Ovary (tissue), 9 donors: ENCODE data around the gene CCDC7. TPM values are rescaled to one million over a fixed set of nuclear protein-coding genes. Genes with fewer than 3 reads are reported as not detected.

Source experiments
- DNase-seq, 5 donors: peaks; one replicate each; pipeline ENCODE4 v3.0.0-alpha.2; 2019 to 2020
- H3K27ac ChIP-seq, 2 donors: fragments of 200-600 bp; one replicate each; pipeline versions ENCODE4 v1.5.1 to v1.8.0; 2019 to 2022
- H3K27me3 ChIP-seq: fragments of 200-600 bp; one replicate; pipeline ENCODE4 v1.8.0; 2022
- H3K36me3 ChIP-seq: fragments of 200-600 bp; sonication (generic); one replicate; pipeline ENCODE4 v1.5.1; 2019
- H3K4me1 ChIP-seq: one replicate; pipeline ENCODE4 v1.8.1; 2013; ENCODE audit warnings: mild to moderate bottlenecking, moderate library complexity; ENCODE audit not compliant: insufficient read depth
- H3K4me3 ChIP-seq: fragments of 200-600 bp; sonication (generic); one replicate; pipeline ENCODE4 v1.5.1; 2017
- H3K9me3 ChIP-seq, 2 donors: fragments of 200-600 bp in 1 of 2; sonication (generic) in 1 of 2; one replicate each; pipeline versions ENCODE4 v1.5.1 to v1.8.1; 2013 to 2019; ENCODE audit warnings: mild to moderate bottlenecking in 1 of 2, moderate library complexity in 1 of 2
- CTCF ChIP-seq, 3 donors: fragments of 450-650 bp in 2 of 3; fragments of 200-600 bp in 1 of 3; IDR thresholded peaks; one replicate each; pipeline versions ENCODE4 v1.5.1 to v1.8.0; 2016 to 2022; ENCODE audit warnings: antibody characterized with exemption in 3 of 3, mild to moderate bottlenecking in 1 of 3
- EP300 ChIP-seq: sonication (generic); formaldehyde crosslinking; IDR thresholded peaks from one replicate; pipeline ENCODE4 v1.6.1; 2017; ENCODE audit warnings: antibody characterized with exemption
- POLR2A ChIP-seq: fragments of 450-650 bp; IDR thresholded peaks from one replicate; pipeline ENCODE4 v1.6.1; 2017; ENCODE audit warnings: antibody characterized with exemption, mild to moderate bottlenecking, moderate library complexity
- WGBS, 3 donors: extraction: QIAGEN DNeasy Blood & Tissue Kit in 1 of 3; methylation state at CpG; one replicate each; pipeline versions ENCODE4 v1.1.5 to v1.1.7; 2013 to 2017; 5-methylcytosine and 5-hydroxymethylcytosine counted together
- intact Hi-C, 4 donors: fragments of 100-400 bp; cut with DNase I; formaldehyde crosslinking; loops; one replicate each; pipeline versions ENCODE4 v1.11.0 to v1.15.1; 2022 to 2023
- polyA plus RNA-seq, 2 donors: library from polyadenylated mRNA; stranded (reverse); fragments of 200-250 nt in 1 of 2; fragments of 350-450 nt in 1 of 2; fragmentation: Illumina TruSeq in 1 of 2; extraction: RNeasy Lipid Tissue Mini Kit (QIAGEN cat#74804) in 1 of 2; gene quantifications; one replicate each; pipeline ENCODE4 v1.2.3, GENCODE V29; 2013 to 2014
- total RNA-seq, 7 donors: library from RNA; depleted of rRNA in 2 of 7; stranded (reverse); fragments of >200 nt in 2 of 7; fragmentation: NEBNext Ultra II Directional in 3 of 7; extraction: Animal tissue kit (Norgen Biotek cat#: 25700) in 3 of 7; gene quantifications; one replicate each; pipeline versions ENCODE4 v1.1.0 to v1.2.4, GENCODE V29; 2016 to 2023
- donor health status: DM: no; HTN: no; CAD: no; lungs with moderate emphysema.
- donor health status: DM: no; HTN: no; CAD: no.
- donor health status: Bipolar disorder and iron deficiency.
- donor health status: DM: yes; HTN: yes; CAD: no.
- donor health status: DM: no; HTN: no; CAD: no.
- donor health status: DM: yes; HTN: yes; CAD: no.

The CCDC7 gene
- total and polyA plus RNA-seq, 9 donors = 1.2 to 83.4 (median 47.2) TPM

DNA sequence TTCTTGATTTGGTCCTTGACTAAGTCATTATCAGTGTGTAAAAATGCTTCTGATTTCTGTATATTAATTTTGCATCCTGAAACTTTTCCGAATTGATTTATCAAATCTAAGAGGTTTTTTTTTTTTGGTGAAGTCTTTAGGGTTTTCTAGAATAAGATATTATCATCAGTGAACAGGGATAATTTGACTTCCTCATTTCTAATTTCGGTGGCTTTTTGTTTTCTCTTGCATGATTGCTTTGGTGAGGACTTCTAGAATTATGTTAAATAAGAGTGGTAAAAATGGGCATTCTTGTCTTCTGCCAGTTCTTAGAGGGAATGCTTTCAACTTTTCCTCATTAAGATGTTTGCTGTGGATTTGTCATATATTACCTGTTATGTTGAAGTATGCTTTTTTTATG, 170.5 kb downstream of the CCDC7 start:
- Histone ChIP-seq H3K27ac (no peak overlapping the region), H3K9me3 (no peaks in the 10 kb centered on the region), H3K4me3 (no peak overlapping the region), H3K4me1 (no peaks in the 10 kb centered on the region), H3K36me3 (no peaks in the 10 kb centered on the region), H3K27me3 (no peaks in the 10 kb centered on the region)
- TF ChIP-seq CTCF (IDR thresholded peaks at IDR 0.05) (no peak), POLR2A (no peak), EP300 (no peak)
- DNase-seq = no peak
- WGBS, 3 donors = 75 to 90% (median 86%) methylated on average over 2 of the region's 2 CpGs
- intact Hi-C loops = no loop called here

GRCh38 chr10:32618482-32618881, 172.5 kb downstream of the CCDC7 start:
- no peak for DNase-seq
- no peak overlapping the region for H3K4me3 ChIP-seq
- TF ChIP-seq POLR2A (no peak), CTCF (IDR thresholded peaks at IDR 0.05) (no peak), EP300 (no peak)
- no peaks in the 10 kb centered on the region for H3K4me1 ChIP-seq
- intact Hi-C loops = no loop called here
- H3K27ac ChIP-seq = no peak overlapping the region
- H3K36me3 ChIP-seq = no peaks in the 10 kb centered on the region
- H3K9me3 ChIP-seq = no peaks in the 10 kb centered on the region
- H3K27me3 ChIP-seq = no peaks in the 10 kb centered on the region

DNA sequence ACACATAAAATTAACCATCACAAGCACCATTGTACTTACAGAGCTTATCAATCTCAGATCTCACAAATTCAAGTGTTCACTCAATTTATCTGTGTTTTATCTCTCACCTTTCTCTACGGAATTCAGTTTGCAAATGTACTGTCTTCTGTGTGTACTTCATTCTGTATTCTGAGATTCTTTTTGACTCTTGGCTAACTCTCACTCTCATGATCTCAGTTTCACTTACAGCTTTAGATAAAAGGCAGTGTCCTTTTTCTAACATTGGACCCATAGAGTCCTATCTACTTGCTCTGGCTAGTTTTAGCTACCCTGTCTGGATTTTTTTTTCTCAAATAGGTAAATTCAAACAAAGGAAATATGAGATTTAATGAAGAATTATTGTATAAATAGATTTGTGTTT, 176.0 kb downstream of the CCDC7 start:
- intact Hi-C loops = no loop called here
- Histone ChIP-seq H3K27ac (no peak overlapping the region), H3K27me3 (no peaks in the 10 kb centered on the region), H3K36me3 (no peaks in the 10 kb centered on the region), H3K4me3 (no peak overlapping the region), H3K9me3 (no peaks in the 10 kb centered on the region), H3K4me1 (no peaks in the 10 kb centered on the region)
- DNase-seq = no peak
- no peak for TF ChIP-seq CTCF (IDR thresholded peaks at IDR 0.05)
- 0 to 100% (median 90%) methylated on average over 1 of the region's 1 CpG for WGBS, 3 donors

GRCh38 chr10:32622409-32622808, 176.5 kb downstream of the CCDC7 start:
- no peak for TF ChIP-seq POLR2A
- TF ChIP-seq EP300 = no peak
- no peak for TF ChIP-seq CTCF (IDR thresholded peaks at IDR 0.05)
- Histone ChIP-seq H3K4me3 (no peak overlapping the region), H3K9me3 (no peaks in the 10 kb centered on the region), H3K27me3 (no peaks in the 10 kb centered on the region), H3K4me1 (no peaks in the 10 kb centered on the region), H3K27ac (no peak overlapping the region), H3K36me3 (no peaks in the 10 kb centered on the region)
- WGBS, 3 donors = 89 to 94% (median 91%) methylated on average over 2 of the region's 2 CpGs
- intact Hi-C loops = no loop called here
- DNase-seq = no peak

DNA sequence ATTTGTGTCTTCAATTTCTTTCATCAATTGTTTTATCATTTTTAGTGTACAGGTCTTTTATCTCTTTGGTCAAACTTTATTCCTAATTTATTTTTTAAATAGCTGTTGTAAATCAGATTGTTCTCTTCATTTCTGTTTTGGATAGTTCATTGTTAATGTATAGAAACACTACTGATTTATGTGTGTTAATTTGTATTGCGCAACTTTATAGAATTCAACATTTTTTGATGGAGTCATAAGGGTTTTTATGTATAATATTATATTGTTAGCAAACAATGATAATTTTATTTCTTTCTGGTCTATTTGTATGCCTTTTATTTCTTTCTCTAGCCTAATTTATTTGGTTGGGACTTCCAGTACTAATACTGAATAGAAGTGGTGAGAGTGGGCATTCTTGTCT, 181.2 kb downstream of the CCDC7 start:
- no peak for DNase-seq
- Histone ChIP-seq H3K36me3 (no peaks in the 10 kb centered on the region), H3K9me3 (no peaks in the 10 kb centered on the region), H3K4me1 (no peaks in the 10 kb centered on the region), H3K4me3 (no peak overlapping the region), H3K27me3 (no peaks in the 10 kb centered on the region), H3K27ac (no peak overlapping the region)
- TF ChIP-seq POLR2A = no peak
- no peak for TF ChIP-seq CTCF (IDR thresholded peaks at IDR 0.05)
- no peak for TF ChIP-seq EP300
- 0 to 46% (median 45%) methylated on average over 1 of the region's 1 CpG for WGBS, 3 donors
- intact Hi-C loops = no loop called here
